LNCAP (cell line): ENCODE data around the gene DDX1.

Experiments used
- TF ChIP-seq, protein P1 (sequence below): fragments of 450-650 bp; IDR thresholded peaks from 2 replicates; pipeline ENCODE4 v1.5.1; 2017; ENCODE audit warnings: mild to moderate bottlenecking

Gene DDX1

GRCh38 chr2:15591692-15592463 is at the start of gene DDX1:
Gene DDX1 (plus strand): TSS chr2:15591868. CDS start chr2:15591934, 66 bp downstream.
- TF ChIP-seq, protein P1, sequence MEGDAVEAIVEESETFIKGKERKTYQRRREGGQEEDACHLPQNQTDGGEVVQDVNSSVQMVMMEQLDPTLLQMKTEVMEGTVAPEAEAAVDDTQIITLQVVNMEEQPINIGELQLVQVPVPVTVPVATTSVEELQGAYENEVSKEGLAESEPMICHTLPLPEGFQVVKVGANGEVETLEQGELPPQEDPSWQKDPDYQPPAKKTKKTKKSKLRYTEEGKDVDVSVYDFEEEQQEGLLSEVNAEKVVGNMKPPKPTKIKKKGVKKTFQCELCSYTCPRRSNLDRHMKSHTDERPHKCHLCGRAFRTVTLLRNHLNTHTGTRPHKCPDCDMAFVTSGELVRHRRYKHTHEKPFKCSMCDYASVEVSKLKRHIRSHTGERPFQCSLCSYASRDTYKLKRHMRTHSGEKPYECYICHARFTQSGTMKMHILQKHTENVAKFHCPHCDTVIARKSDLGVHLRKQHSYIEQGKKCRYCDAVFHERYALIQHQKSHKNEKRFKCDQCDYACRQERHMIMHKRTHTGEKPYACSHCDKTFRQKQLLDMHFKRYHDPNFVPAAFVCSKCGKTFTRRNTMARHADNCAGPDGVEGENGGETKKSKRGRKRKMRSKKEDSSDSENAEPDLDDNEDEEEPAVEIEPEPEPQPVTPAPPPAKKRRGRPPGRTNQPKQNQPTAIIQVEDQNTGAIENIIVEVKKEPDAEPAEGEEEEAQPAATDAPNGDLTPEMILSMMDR = no peak

DNA sequence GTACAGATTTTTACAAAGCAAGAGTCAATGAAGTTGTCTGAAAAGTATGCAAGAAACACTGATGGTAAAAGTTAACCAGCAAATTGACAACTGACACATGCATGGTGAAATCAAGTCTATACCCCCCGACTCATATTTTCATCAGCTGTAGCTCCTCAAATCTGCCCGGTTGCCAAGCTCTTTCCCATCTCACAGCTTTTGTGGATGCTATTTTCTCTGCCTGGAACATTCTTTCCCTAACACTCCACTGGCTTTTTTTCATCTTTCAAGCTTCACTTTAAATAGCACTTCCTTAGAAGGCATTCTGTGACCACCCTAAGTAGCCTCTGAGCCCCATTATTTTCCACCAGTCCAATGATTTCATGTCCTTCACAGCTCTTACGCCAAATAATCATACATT is 48.6 kb upstream of the DDX1 start:
- TF ChIP-seq, protein P1 = no peak

DNA sequence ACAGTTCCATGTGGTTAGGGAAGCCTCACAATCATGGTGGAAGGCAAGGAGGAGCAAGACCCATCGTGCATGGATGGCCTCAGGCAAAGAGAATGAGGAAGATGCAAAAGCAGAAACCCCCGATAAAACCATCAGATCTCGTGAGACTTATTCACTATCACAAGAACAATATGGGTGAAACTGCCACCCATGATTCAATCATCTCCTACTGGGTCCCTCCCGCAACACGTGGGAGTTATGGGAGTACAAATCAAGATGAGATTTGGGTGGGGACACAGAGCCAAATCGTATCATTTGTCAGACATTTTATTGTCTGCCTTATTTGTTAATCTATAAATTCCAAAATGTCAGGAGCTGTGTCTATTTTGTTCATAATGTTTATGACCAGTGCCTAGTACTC is 48.1 kb upstream of the DDX1 start:
- TF ChIP-seq, protein P1 = no peak

DNA sequence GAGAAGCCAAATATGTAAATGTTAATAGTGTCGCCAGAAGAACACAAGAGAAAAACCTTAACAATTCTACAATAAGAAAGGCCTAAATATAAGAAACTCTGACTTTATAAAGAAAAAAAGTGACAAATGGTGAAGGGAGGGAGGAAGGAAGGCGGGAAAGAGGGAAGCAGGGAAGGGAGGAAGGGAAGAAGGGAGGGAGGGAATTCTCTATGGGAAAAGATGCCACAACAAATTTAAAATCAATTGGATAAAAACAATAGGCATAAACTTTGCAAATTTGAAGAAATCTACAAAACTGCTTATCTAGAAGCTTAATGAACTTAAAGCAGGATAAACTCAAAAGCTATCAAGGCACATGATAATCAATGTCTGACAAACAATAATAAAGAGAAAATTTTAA is 47.4 kb upstream of the DDX1 start:
- TF ChIP-seq, protein P1 = no peak

GRCh38 chr2:15546297-15547098 is 45.2 kb upstream of the DDX1 start:
- TF ChIP-seq, protein P1 = peak; percentile 55

GRCh38 chr2:15547115-15547876 is 44.4 kb upstream of the DDX1 start:
- TF ChIP-seq, protein P1 = no peak

- TF ChIP-seq, protein P1 = no peak
Observed at GRCh38 chr2:15548974-15549373, 42.7 kb upstream of the DDX1 start.
